ENCODE data around the gene JAKMIP1.

GRCh38 chr4:6200922-6201362 is 593 bp upstream of the JAKMIP1 start:
- TF ChIP-seq CTCF (IDR thresholded peaks at IDR 0.05) (no peak), POLR2A (IDR thresholded peaks at IDR 0.05) (no peak)

Measured in body of pancreas (tissue), 4 donors.